Panc1 (cell line): ENCODE results near the gene TCP11L2. TPM values are rescaled to one million over a fixed set of nuclear protein-coding genes. Genes with fewer than 3 reads are reported as not detected.

Experiments used
- ATAC-seq: fragments of 200-7000 bp; cut with Tn5 transposase; 2 replicates; pipeline ENCODE4 v1.9.1; 2020; ENCODE audit warnings: mild to moderate bottlenecking, moderate library complexity
- BruUV-seq: library from RNA; stranded (reverse); fragments of 400-500 nt; replicated peaks from 2 replicates; lab custom pipeline; 2021; lab: Mats Ljungman, UMichigan
- CTCF ChIA-PET: fragments of 300-600 bp; sonication (Branson Sonifier 250); formaldehyde crosslinking; loops from one replicate; lab custom pipeline; 2022; ENCODE audit warnings: antibody characterized with exemption; lab: Charles Lee
- POLR2A ChIA-PET: fragments of 300-600 bp; sonication (Branson Sonifier 250); formaldehyde crosslinking; loops from one replicate; lab custom pipeline; 2022; ENCODE audit warnings: antibody characterized with exemption; lab: Charles Lee
- DNase-seq: peaks from one replicate; pipeline ENCODE4 v3.0.0-alpha.2; 2010; ENCODE audit warnings: low read depth, low spot score
- H3K27ac ChIP-seq: 2 replicates; pipeline ENCODE4 v1.5.1; 2011; ENCODE audit warnings: mild to moderate bottlenecking, low read length, inconsistent platforms
- H3K27me3 ChIP-seq: fragments of 200-500 bp; sonication (Bioruptor generic); 2 replicates; pipeline ENCODE4 v1.6.0; 2014; ENCODE audit warnings: low read length, inconsistent platforms; ENCODE audit not compliant: control insufficient read depth, insufficient read depth
- H3K36me3 ChIP-seq: fragments of 200-500 bp; sonication (Bioruptor generic); 2 replicates; pipeline ENCODE4 v1.5.1; 2014; ENCODE audit warnings: inconsistent platforms, mild to moderate bottlenecking, low read length, moderate library complexity; ENCODE audit not compliant: control insufficient read depth, insufficient read depth
- H3K4me1 ChIP-seq: 2 replicates; pipeline ENCODE4 v1.5.1; 2011; ENCODE audit warnings: inconsistent platforms, mild to moderate bottlenecking, low read length, moderate library complexity; ENCODE audit not compliant: control insufficient read depth, insufficient read depth
- H3K4me3 ChIP-seq, 2 experiments: 2 replicates each; pipeline ENCODE4 v1.5.1; 2011 to 2012; ENCODE audit warnings: low read depth in 2 of 2, low read length in 2 of 2, mild to moderate bottlenecking in 2 of 2, inconsistent platforms in 1 of 2, moderate library complexity in 1 of 2
- H3K9me3 ChIP-seq: fragments of 200-500 bp; sonication (Bioruptor generic); 2 replicates; pipeline ENCODE4 v1.5.1; 2014; ENCODE audit warnings: low read depth, mild to moderate bottlenecking, inconsistent platforms, low read length, moderate library complexity; ENCODE audit not compliant: control insufficient read depth, insufficient read depth
- POLR2AphosphoS5 ChIP-seq: IDR thresholded peaks from 2 replicates; pipeline ENCODE4 v1.6.1; 2012; ENCODE audit warnings: mild to moderate bottlenecking, low read depth, low read length, moderate library complexity
- SIN3A ChIP-seq: IDR thresholded peaks from 2 replicates; pipeline ENCODE4 v1.6.1; 2012; ENCODE audit warnings: low read depth, mild to moderate bottlenecking, low read length, moderate library complexity, borderline replicate concordance; ENCODE audit not compliant: insufficient read depth
- TCF7L2 ChIP-seq: IDR thresholded peaks from 2 replicates; pipeline ENCODE4 v1.6.1; 2011; ENCODE audit warnings: mild to moderate bottlenecking, low read depth, low read length, inconsistent platforms
- in situ Hi-C: cut with HindIII; loops from 2 replicates; pipeline ENCODE4 v1.10.0; 2016; ENCODE audit warnings: low sequenced_read_pairs, low pct_unique_long_range_greater_than_20kb
- intact Hi-C: fragments of 100-400 bp; cut with micrococcal nuclease; formaldehyde crosslinking; loops from one replicate; pipeline ENCODE4 v1.10.0; 2022; ENCODE audit not compliant: unreplicated experiment
- total RNA-seq: library from RNA; stranded (reverse); gene quantifications from one replicate; pipeline ENCODE4 v1.2.1, GENCODE V29; 2021; ENCODE audit not compliant: unreplicated experiment
- TF ChIP-seq, protein P1 (sequence below): fragments of 450-650 bp; IDR thresholded peaks from 2 replicates; pipeline ENCODE4 v1.5.1; 2017; ENCODE audit warnings: mild to moderate bottlenecking
- TF ChIP-seq, protein P2 (sequence below), 2 experiments: IDR thresholded peaks; 2 replicates each; pipeline ENCODE4 v1.6.1; 2011 to 2012; ENCODE audit warnings: low read depth in 2 of 2, control low read depth in 1 of 2, low read length in 1 of 2, mild to moderate bottlenecking in 1 of 2, moderate library complexity in 1 of 2; ENCODE audit not compliant: insufficient read depth in 1 of 2

Gene TCP11L2
- total RNA-seq, 1 experiment from 2014 or later: 3.5 TPM

DNA sequence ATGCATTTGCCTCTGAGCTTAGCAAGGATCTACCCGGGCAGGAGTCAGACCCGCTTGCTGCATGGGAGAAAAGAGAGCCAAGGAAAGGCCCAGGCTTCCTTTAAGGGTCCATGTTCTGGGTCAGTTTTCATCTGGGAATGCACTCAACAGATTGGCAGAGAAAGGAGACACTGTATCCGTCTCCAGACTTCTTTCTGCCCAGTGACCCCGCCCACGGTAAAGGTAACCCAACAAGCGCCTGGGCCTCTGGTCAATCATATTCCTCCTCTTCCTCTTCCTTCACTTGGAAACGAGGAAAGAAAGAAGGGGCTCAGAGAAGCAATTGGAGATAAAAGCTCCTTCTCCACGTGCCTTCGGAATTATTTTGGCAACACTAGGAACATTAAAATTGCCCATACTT lies 27.1 kb upstream of the TCP11L2 start:
- no TSS peak for BruUV-seq
- no peak for ATAC-seq
- TF ChIP-seq, protein P1, sequence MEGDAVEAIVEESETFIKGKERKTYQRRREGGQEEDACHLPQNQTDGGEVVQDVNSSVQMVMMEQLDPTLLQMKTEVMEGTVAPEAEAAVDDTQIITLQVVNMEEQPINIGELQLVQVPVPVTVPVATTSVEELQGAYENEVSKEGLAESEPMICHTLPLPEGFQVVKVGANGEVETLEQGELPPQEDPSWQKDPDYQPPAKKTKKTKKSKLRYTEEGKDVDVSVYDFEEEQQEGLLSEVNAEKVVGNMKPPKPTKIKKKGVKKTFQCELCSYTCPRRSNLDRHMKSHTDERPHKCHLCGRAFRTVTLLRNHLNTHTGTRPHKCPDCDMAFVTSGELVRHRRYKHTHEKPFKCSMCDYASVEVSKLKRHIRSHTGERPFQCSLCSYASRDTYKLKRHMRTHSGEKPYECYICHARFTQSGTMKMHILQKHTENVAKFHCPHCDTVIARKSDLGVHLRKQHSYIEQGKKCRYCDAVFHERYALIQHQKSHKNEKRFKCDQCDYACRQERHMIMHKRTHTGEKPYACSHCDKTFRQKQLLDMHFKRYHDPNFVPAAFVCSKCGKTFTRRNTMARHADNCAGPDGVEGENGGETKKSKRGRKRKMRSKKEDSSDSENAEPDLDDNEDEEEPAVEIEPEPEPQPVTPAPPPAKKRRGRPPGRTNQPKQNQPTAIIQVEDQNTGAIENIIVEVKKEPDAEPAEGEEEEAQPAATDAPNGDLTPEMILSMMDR: no peak
- TF ChIP-seq, protein P2, sequence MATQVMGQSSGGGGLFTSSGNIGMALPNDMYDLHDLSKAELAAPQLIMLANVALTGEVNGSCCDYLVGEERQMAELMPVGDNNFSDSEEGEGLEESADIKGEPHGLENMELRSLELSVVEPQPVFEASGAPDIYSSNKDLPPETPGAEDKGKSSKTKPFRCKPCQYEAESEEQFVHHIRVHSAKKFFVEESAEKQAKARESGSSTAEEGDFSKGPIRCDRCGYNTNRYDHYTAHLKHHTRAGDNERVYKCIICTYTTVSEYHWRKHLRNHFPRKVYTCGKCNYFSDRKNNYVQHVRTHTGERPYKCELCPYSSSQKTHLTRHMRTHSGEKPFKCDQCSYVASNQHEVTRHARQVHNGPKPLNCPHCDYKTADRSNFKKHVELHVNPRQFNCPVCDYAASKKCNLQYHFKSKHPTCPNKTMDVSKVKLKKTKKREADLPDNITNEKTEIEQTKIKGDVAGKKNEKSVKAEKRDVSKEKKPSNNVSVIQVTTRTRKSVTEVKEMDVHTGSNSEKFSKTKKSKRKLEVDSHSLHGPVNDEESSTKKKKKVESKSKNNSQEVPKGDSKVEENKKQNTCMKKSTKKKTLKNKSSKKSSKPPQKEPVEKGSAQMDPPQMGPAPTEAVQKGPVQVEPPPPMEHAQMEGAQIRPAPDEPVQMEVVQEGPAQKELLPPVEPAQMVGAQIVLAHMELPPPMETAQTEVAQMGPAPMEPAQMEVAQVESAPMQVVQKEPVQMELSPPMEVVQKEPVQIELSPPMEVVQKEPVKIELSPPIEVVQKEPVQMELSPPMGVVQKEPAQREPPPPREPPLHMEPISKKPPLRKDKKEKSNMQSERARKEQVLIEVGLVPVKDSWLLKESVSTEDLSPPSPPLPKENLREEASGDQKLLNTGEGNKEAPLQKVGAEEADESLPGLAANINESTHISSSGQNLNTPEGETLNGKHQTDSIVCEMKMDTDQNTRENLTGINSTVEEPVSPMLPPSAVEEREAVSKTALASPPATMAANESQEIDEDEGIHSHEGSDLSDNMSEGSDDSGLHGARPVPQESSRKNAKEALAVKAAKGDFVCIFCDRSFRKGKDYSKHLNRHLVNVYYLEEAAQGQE (IDR thresholded peaks at IDR 0.05; ENCODE audit: insufficient read depth in 1 of 2, low read depth in 2 of 2, low read length in 1 of 2): no peak
- TF ChIP-seq SIN3A (no peak), POLR2AphosphoS5 (no peak), TCF7L2 (no peak)
- in situ Hi-C loops (no loop called here), intact Hi-C loops (no loop called here)
- no peaks in the 10 kb centered on the region for H3K9me3 ChIP-seq
- ChIA-PET POLR2A (no interaction called here), CTCF (no interaction called here)
- no peak overlapping the region for H3K4me3 ChIP-seq
- no peak for DNase-seq
- no peaks in the 10 kb centered on the region for H3K36me3 ChIP-seq
- no peaks in the 10 kb centered on the region for H3K27me3 ChIP-seq
- H3K4me1 ChIP-seq: no peaks in the 10 kb centered on the region
- no peak overlapping the region for H3K27ac ChIP-seq

DNA sequence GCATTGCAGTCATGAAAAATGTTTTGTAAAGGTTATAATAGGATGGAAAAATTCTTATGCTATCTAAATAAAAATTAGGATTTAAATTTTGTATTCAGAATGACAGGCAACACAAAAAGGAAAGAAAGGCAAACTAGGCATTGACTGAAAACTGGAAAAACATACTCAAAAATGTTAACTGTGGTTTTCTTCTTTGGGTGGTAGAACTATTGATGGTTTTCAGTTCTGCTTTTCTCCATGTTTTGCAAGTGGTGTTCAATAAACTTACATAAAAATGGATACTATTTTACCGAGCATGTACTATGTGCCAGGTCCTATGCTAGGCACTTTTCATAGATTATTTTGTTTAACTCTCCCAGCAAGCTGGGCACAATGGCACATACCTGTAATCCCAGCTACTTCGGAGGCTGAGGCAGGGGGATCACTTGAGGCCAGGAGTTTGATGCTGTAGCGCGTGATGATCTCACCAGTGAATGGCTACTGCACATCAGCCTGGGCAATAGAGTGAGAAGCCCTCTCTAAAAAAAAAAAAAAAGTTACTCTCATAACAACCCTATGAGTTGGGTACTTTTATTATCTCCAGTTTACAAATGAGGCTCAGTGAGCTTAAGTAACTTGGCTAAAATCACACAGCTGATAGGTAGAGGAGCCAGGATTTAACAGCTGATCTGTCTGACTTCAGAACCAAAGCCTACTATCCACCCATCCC lies 26.3 kb upstream of the TCP11L2 start:
- H3K27ac ChIP-seq: no peak overlapping the region
- BruUV-seq: no TSS peak
- H3K27me3 ChIP-seq: no peaks in the 10 kb centered on the region
- H3K36me3 ChIP-seq: no peaks in the 10 kb centered on the region
- TF ChIP-seq, protein P2 (IDR thresholded peaks at IDR 0.05; ENCODE audit: insufficient read depth in 1 of 2, low read depth in 2 of 2, low read length in 1 of 2): no peak
- no peak for TF ChIP-seq TCF7L2
- TF ChIP-seq, protein P1: no peak
- no peak for TF ChIP-seq SIN3A
- TF ChIP-seq POLR2AphosphoS5: no peak
- POLR2A ChIA-PET: no interaction called here
- in situ Hi-C loops (no loop called here), intact Hi-C loops (no loop called here)
- CTCF ChIA-PET: no interaction called here
- H3K9me3 ChIP-seq: peaks cover 2% of the 10 kb centered on the region; the same call in 1 of the 2 replicates
- no peak overlapping the region for H3K4me3 ChIP-seq
- no peak for ATAC-seq
- H3K4me1 ChIP-seq: no peaks in the 10 kb centered on the region
- DNase-seq: no peak
